Neural progenitor cell (in vitro differentiated cells): Measurements from ENCODE around the gene GAS2L1.

Experiments used
- CTCF ChIP-seq: fragments of 200-600 bp; sonication (generic); IDR thresholded peaks from 2 replicates; pipeline ENCODE4 v1.5.1; 2017; ENCODE audit warnings: antibody characterized with exemption, mild to moderate bottlenecking
- EZH2 ChIP-seq: fragments of 200-600 bp; sonication (generic); IDR thresholded peaks from 2 replicates; pipeline ENCODE4 v1.6.1; 2017; ENCODE audit warnings: antibody characterized with exemption, mild to moderate bottlenecking, moderate library complexity

- TF ChIP-seq CTCF (no peak), EZH2 (no peak)
Measured at GRCh38 chr22:29336751-29337490, 30.5 kb downstream of the GAS2L1 start.
